ENCODE data around the gene IFFO2.

IFFO2 gene

GRCh38 chr1:18903291-18903756 is 53.2 kb downstream of the IFFO2 start:
- no peak for DNase-seq (ENCODE audit: low spot score)
- H3K27ac ChIP-seq, result peak overlapping the region; percentile 86 to 93
- H3K4me3 ChIP-seq, result peak overlapping the region; percentile 89
- TF ChIP-seq CTCF (IDR thresholded peaks at IDR 0.05), result no peak

- no peak for TF ChIP-seq CTCF (IDR thresholded peaks at IDR 0.05)
- Histone ChIP-seq H3K27ac (peak within 1 kb of the TSS; percentile 86 to 93), H3K4me3 (peak within 1 kb of the TSS; percentile 89)
- DNase-seq (ENCODE audit: low spot score), result peak; percentile 98
These were observed 53.8 kb downstream of the IFFO2 start, which contains the start of gene ALDH4A1 for GRCh38 chr1:18902523-18903290. Gene ALDH4A1 (minus strand): TSS chr1:18902555. CDS start chr1:18902523, 32 bp downstream.

GRCh38 chr1:18901952-18902522 is 54.4 kb downstream of the IFFO2 start:
- no peak for DNase-seq (ENCODE audit: low spot score)
- H3K27ac ChIP-seq, result peak overlapping the region; percentile 86 to 93
- H3K4me3 ChIP-seq, result peak overlapping the region; percentile 89
- TF ChIP-seq CTCF (IDR thresholded peaks at IDR 0.05), result no peak

- no peak for DNase-seq (ENCODE audit: low spot score)
- Histone ChIP-seq H3K4me3 (peak overlapping the region; percentile 89), H3K27ac (no peak overlapping the region)
- no peak for TF ChIP-seq CTCF (IDR thresholded peaks at IDR 0.05)
These were observed 55.1 kb downstream of the IFFO2 start for GRCh38 chr1:18901147-18901951.

- DNase-seq (ENCODE audit: low spot score), result no peak
- no peak overlapping the region for H3K4me3 ChIP-seq
- no peak overlapping the region for H3K27ac ChIP-seq
- no peak for TF ChIP-seq CTCF (IDR thresholded peaks at IDR 0.05)
These were observed 56.1 kb downstream of the IFFO2 start for GRCh38 chr1:18900303-18900841.

GRCh38 chr1:18899363-18900049 is 57.0 kb downstream of the IFFO2 start:
- Histone ChIP-seq H3K4me3 (no peak overlapping the region), H3K27ac (no peak overlapping the region)
- no peak for TF ChIP-seq CTCF (IDR thresholded peaks at IDR 0.05)
- no peak for DNase-seq (ENCODE audit: low spot score)
